ENCODE measurements around the gene METTL27. TPM values are rescaled to one million over a fixed set of nuclear protein-coding genes. Genes with fewer than 3 reads are reported as not detected.
"Not testable (repeated sequence)": the region's sequence is repeated elsewhere in the genome, so short reads cannot be mapped to it uniquely, and the experiment has no call there.

Gene METTL27
- total and polyA plus RNA-seq, 5 experiments from 2014 or later = 0.52 to 4.4 (median 3.0) TPM

- Mint-ChIP-seq H3K4me1 (peaks cover 6 to 22% (median 16%) of the 10 kb centered on the region in 4 donors), H3K9me3 (no peaks in the 10 kb centered on the region), H3K4me3 (peak overlapping the region; percentile 81 to 91 (median 88)), H3K27me3 (no peaks in the 10 kb centered on the region), H3K36me3 (no peaks in the 10 kb centered on the region), H3K27ac (peak overlapping the region in 2 of 10 donors; percentile 64 to 90)
- ATAC-seq = no peak
- POLR2A ChIA-PET = interaction anchor here (0.7 to 2.1 kb wide), 3 partner anchors 8 to 167 kb away, joined by 3 to 6 read pairs (median 4); no protein-coding TSS in a partner anchor
- peak in 1 of 10 donors; percentile 51 for DNase-seq
These were observed 638 bp downstream of the METTL27 start for GRCh38 chr7:73841689-73842066.

GRCh38 chr7:73840715-73841379 lies 1.5 kb downstream of the METTL27 start:
- ATAC-seq (no peak), DNase-seq (peak in 1 of 10 donors; percentile 58)
- Mint-ChIP-seq H3K36me3 (no peaks in the 10 kb centered on the region), H3K27ac (peak overlapping the region in 3 of 10 donors; percentile 15 to 80 (median 36)), H3K4me1 (peaks cover 6 to 18% (median 16%) of the 10 kb centered on the region in 4 donors), H3K4me3 (peak overlapping the region in 8 of 10 donors; percentile 3 to 70 (median 52)), H3K9me3 (no peaks in the 10 kb centered on the region), H3K27me3 (no peaks in the 10 kb centered on the region)
- POLR2A ChIA-PET = no interaction called here

GRCh38 chr7:73839743-73840714 lies 2.3 kb downstream of the METTL27 start:
- Mint-ChIP-seq H3K27ac (peak overlapping the region in 2 of 10 donors; percentile 17 to 80), H3K27me3 (no peaks in the 10 kb centered on the region), H3K9me3 (no peaks in the 10 kb centered on the region), H3K36me3 (no peaks in the 10 kb centered on the region), H3K4me3 (peak overlapping the region in 4 of 10 donors; percentile 33 to 81 (median 51)), H3K4me1 (peaks cover 6 to 17% (median 13%) of the 10 kb centered on the region in 4 donors)
- peak in 1 of 10 donors; percentile 55 for DNase-seq
- POLR2A ChIA-PET = no interaction called here
- no peak for ATAC-seq

- Mint-ChIP-seq H3K4me3 (no peak overlapping the region), H3K4me1 (peaks cover 5 to 15% (median 10%) of the 10 kb centered on the region in 4 donors), H3K27ac (peak overlapping the region in 1 of 10 donors; percentile 2), H3K27me3 (no peaks in the 10 kb centered on the region), H3K9me3 (peaks cover 0 to 1% (median 0%) of the 10 kb centered on the region in 9 donors), H3K36me3 (no peaks in the 10 kb centered on the region)
- no peak for ATAC-seq
- DNase-seq = peak in 1 of 10 donors; percentile 18
- POLR2A ChIA-PET = no interaction called here
These were observed 3.0 kb downstream of the METTL27 start for GRCh38 chr7:73839290-73839689.

- peaks cover under 1 to 8% (median 3%) of the 10 kb centered on the region in 4 donors for H3K4me1 Mint-ChIP-seq
- ATAC-seq (no peak), DNase-seq (peak in 1 of 10 donors; percentile 50)
- no peaks in the 10 kb centered on the region for H3K36me3 Mint-ChIP-seq
- H3K27ac Mint-ChIP-seq = peak overlapping the region in 1 of 10 donors; percentile 2
- no peak overlapping the region for H3K4me3 Mint-ChIP-seq
- POLR2A ChIA-PET = no interaction called here
- no peaks in the 10 kb centered on the region for H3K27me3 Mint-ChIP-seq
- peaks cover 0 to 2% (median 0%) of the 10 kb centered on the region in 9 donors for H3K9me3 Mint-ChIP-seq
These were observed 3.7 kb downstream of the METTL27 start for GRCh38 chr7:73838642-73839041.

GRCh38 chr7:73837167-73837566 lies 5.1 kb downstream of the METTL27 start:
- H3K27me3 Mint-ChIP-seq, H3K4me3 Mint-ChIP-seq, H3K9me3 Mint-ChIP-seq, DNase-seq, ATAC-seq, POLR2A ChIA-PET, H3K27ac Mint-ChIP-seq, H3K4me1 Mint-ChIP-seq, H3K36me3 Mint-ChIP-seq: not testable (repeated sequence)

- no peaks in the 10 kb centered on the region for H3K36me3 Mint-ChIP-seq
- DNase-seq = peak in 1 of 10 donors; percentile 24
- no peak overlapping the region for H3K4me3 Mint-ChIP-seq
- peaks cover 0 to 2% (median 0%) of the 10 kb centered on the region in 9 donors for H3K9me3 Mint-ChIP-seq
- H3K4me1 Mint-ChIP-seq = peaks cover 0 to 2% (median 2%) of the 10 kb centered on the region in 4 donors
- POLR2A ChIA-PET = no interaction called here
- ATAC-seq = no peak
- H3K27ac Mint-ChIP-seq = no peak overlapping the region
- peaks cover 0 to 12% (median under 1%) of the 10 kb centered on the region in 5 donors for H3K27me3 Mint-ChIP-seq
These were observed 7.6 kb downstream of the METTL27 start for GRCh38 chr7:73834626-73835191.

- H3K4me1 Mint-ChIP-seq = peaks cover 4 to 13% (median 9%) of the 10 kb centered on the region in 4 donors
- H3K27ac Mint-ChIP-seq = peak overlapping the region in 1 of 10 donors; percentile 79
- peaks cover 0 to 2% (median 0%) of the 10 kb centered on the region in 9 donors for H3K9me3 Mint-ChIP-seq
- peak in 1 of 10 donors; percentile 51 for DNase-seq
- no peaks in the 10 kb centered on the region for H3K36me3 Mint-ChIP-seq
- peaks cover 0 to 20% (median 3%) of the 10 kb centered on the region in 5 donors for H3K27me3 Mint-ChIP-seq
- H3K4me3 Mint-ChIP-seq = no peak overlapping the region
- POLR2A ChIA-PET = interaction anchor here (1.7 kb wide), 1 partner anchor 9 kb away, joined by 3 read pairs; the partner anchor contains the start of gene METTL27
- ATAC-seq = no peak
These were observed 8.9 kb downstream of the METTL27 start for GRCh38 chr7:73833251-73833919.

- Mint-ChIP-seq H3K27ac (no peak overlapping the region), H3K27me3 (peaks cover 0 to 24% (median 3%) of the 10 kb centered on the region in 5 donors), H3K9me3 (peaks cover 0 to 2% (median 0%) of the 10 kb centered on the region in 9 donors), H3K4me3 (no peak overlapping the region), H3K4me1 (peaks cover 6 to 19% (median 13%) of the 10 kb centered on the region in 4 donors), H3K36me3 (no peaks in the 10 kb centered on the region)
- DNase-seq = peak in 1 of 10 donors; percentile 6
- no peak for ATAC-seq
- POLR2A ChIA-PET = interaction anchor here (1.7 kb wide), 1 partner anchor 9 kb away, joined by 3 read pairs; the partner anchor contains the start of gene METTL27
These were observed 9.5 kb downstream of the METTL27 start for GRCh38 chr7:73832806-73833205.

- ATAC-seq (no peak), DNase-seq (peak in 1 of 10 donors; percentile 8)
- no peaks in the 10 kb centered on the region for H3K36me3 Mint-ChIP-seq
- peak overlapping the region in 1 of 10 donors; percentile 24 for H3K4me3 Mint-ChIP-seq
- H3K4me1 Mint-ChIP-seq = peaks cover 13 to 26% (median 21%) of the 10 kb centered on the region in 4 donors
- no peak overlapping the region for H3K27ac Mint-ChIP-seq
- peaks cover 0 to 2% (median 0%) of the 10 kb centered on the region in 9 donors for H3K9me3 Mint-ChIP-seq
- peaks cover 0 to 30% (median 3%) of the 10 kb centered on the region in 5 donors for H3K27me3 Mint-ChIP-seq
- POLR2A ChIA-PET = interaction anchor here (1.7 kb wide), 1 partner anchor 10 kb away, joined by 3 read pairs; the partner anchor contains the start of gene METTL27
These were observed 10.3 kb downstream of the METTL27 start for GRCh38 chr7:73831834-73832651.

GRCh38 chr7:73831584-73831833 lies 10.8 kb downstream of the METTL27 start:
- Mint-ChIP-seq H3K4me1 (peaks cover 19 to 32% (median 26%) of the 10 kb centered on the region in 4 donors), H3K36me3 (no peaks in the 10 kb centered on the region), H3K4me3 (peak overlapping the region in 1 of 10 donors; percentile 24), H3K9me3 (peaks cover 0 to 2% (median 0%) of the 10 kb centered on the region in 9 donors), H3K27me3 (peaks cover 0 to 35% (median 3%) of the 10 kb centered on the region in 5 donors), H3K27ac (no peak overlapping the region)
- no peak for ATAC-seq
- DNase-seq = no peak
- POLR2A ChIA-PET = no interaction called here
